Smooth muscle cell (in vitro differentiated cells): ENCODE measurements around the gene RPLP2. TPM values are rescaled to one million over a fixed set of nuclear protein-coding genes. Genes with fewer than 3 reads are reported as not detected.

Source experiments
- DNase-seq: peaks from one replicate; lab custom pipeline; 2025; ENCODE audit not compliant: unreplicated experiment; lab: John Stamatoyannopoulos, UW
- H2AFZ ChIP-seq: fragments of 200-600 bp; sonication (generic); 2 replicates; pipeline ENCODE4 v1.6.0; 2016; ENCODE audit warnings: antibody characterized with exemption, low read depth, mild to moderate bottlenecking
- H3F3A ChIP-seq: fragments of 200-600 bp; sonication (generic); 2 replicates; pipeline ENCODE4 v1.6.0; 2017; ENCODE audit warnings: antibody characterized with exemption, low read depth
- H3K27ac ChIP-seq: fragments of 200-600 bp; sonication (generic); 2 replicates; pipeline ENCODE4 v1.5.1; 2016; ENCODE audit warnings: low read depth, mild to moderate bottlenecking
- H3K27me3 ChIP-seq: fragments of 200-600 bp; sonication (generic); 2 replicates; pipeline ENCODE4 v1.6.1; 2016; ENCODE audit warnings: low read depth, mild to moderate bottlenecking
- H3K36me3 ChIP-seq: fragments of 200-600 bp; sonication (generic); 2 replicates; pipeline ENCODE4 v1.5.1; 2016; ENCODE audit warnings: low read depth
- H3K4me1 ChIP-seq: fragments of 200-600 bp; sonication (generic); 2 replicates; pipeline ENCODE4 v1.5.1; 2016; ENCODE audit warnings: low read depth
- H3K4me2 ChIP-seq: fragments of 200-600 bp; sonication (generic); 2 replicates; pipeline ENCODE4 v1.6.0; 2016; ENCODE audit warnings: mild to moderate bottlenecking
- H3K4me3 ChIP-seq: fragments of 200-600 bp; sonication (generic); 2 replicates; pipeline ENCODE4 v1.5.1; 2016; ENCODE audit warnings: mild to moderate bottlenecking
- H3K79me2 ChIP-seq: fragments of 200-600 bp; sonication (generic); 2 replicates; pipeline ENCODE4 v1.6.0; 2016; ENCODE audit warnings: low read depth, mild to moderate bottlenecking
- H3K9ac ChIP-seq: fragments of 200-600 bp; sonication (generic); 2 replicates; pipeline ENCODE4 v1.6.0; 2016; ENCODE audit warnings: low read depth
- H3K9me3 ChIP-seq: fragments of 200-600 bp; sonication (generic); replicated peaks from 2 replicates; pipeline ENCODE4 v1.5.1; 2016; ENCODE audit warnings: low read depth
- H4K20me1 ChIP-seq: fragments of 200-600 bp; sonication (generic); 2 replicates; pipeline ENCODE4 v1.6.0; 2016; ENCODE audit warnings: low read depth
- CTCF ChIP-seq: fragments of 200-600 bp; sonication (generic); IDR thresholded peaks from 2 replicates; pipeline ENCODE4 v1.5.1; 2017; ENCODE audit warnings: borderline replicate concordance, mild to moderate bottlenecking, antibody characterized with exemption; ENCODE audit not compliant: insufficient read depth, poor library complexity, severe bottlenecking
- WGBS: methylation state at CpG from one replicate; pipeline ENCODE4 v1.1.7; 2016; ENCODE audit warnings: low lambda C conversion rate; 5-methylcytosine and 5-hydroxymethylcytosine counted together
- polyA plus RNA-seq: library from polyadenylated mRNA; unstranded; fragments of >200 nt; fragmentation: Nextera tagmentation; extraction: Ambion mirVana; gene quantifications from 2 replicates; pipeline ENCODE4 v1.2.1, GENCODE V29; 2016
- total RNA-seq: library from RNA; depleted of rRNA; stranded (reverse); fragments of >200 nt; gene quantifications from 2 replicates; pipeline ENCODE4 v1.2.3, GENCODE V29; 2014

The RPLP2 gene
- total and polyA plus RNA-seq, 2 experiments from 2014 or later, result 472 to 622 TPM

GRCh38 chr11:853682-854448 lies 44.1 kb downstream of the RPLP2 start:
- Histone ChIP-seq H3F3A (no peaks in the 10 kb centered on the region), H3K9me3 (no peaks in the 10 kb centered on the region), H3K9ac (no peak overlapping the region), H3K27me3 (peaks cover 15% of the 10 kb centered on the region), H3K4me3 (no peak overlapping the region), H3K4me2 (no peak overlapping the region), H2AFZ (no peak overlapping the region), H3K27ac (no peak overlapping the region), H3K36me3 (no peaks in the 10 kb centered on the region), H4K20me1 (peaks cover 93% of the 10 kb centered on the region), H3K79me2 (no peaks in the 10 kb centered on the region), H3K4me1 (peaks cover 24% of the 10 kb centered on the region)
- 92% methylated on average over 27 of the region's 27 CpGs for WGBS
- DNase-seq, result no peak
- TF ChIP-seq CTCF, result no peak

- no peak overlapping the region for H3K27ac ChIP-seq
Observed at GRCh38 chr11:854601-855329, 45.0 kb downstream of the RPLP2 start.

GRCh38 chr11:855330-855674 lies 45.5 kb downstream of the RPLP2 start:
- Histone ChIP-seq H4K20me1 (peaks cover 92% of the 10 kb centered on the region), H3F3A (no peaks in the 10 kb centered on the region), H3K9ac (no peak overlapping the region), H3K9me3 (no peaks in the 10 kb centered on the region), H3K27ac (no peak overlapping the region), H2AFZ (no peak overlapping the region), H3K36me3 (no peaks in the 10 kb centered on the region), H3K4me2 (no peak overlapping the region), H3K79me2 (no peaks in the 10 kb centered on the region), H3K4me1 (peaks cover 28% of the 10 kb centered on the region), H3K27me3 (peaks cover 6% of the 10 kb centered on the region), H3K4me3 (no peak overlapping the region)
- WGBS, result 90% methylated on average over 4 of the region's 7 CpGs
- DNase-seq, result no peak
- no peak for TF ChIP-seq CTCF

More at GRCh38 chr11:854601-855329, 45.0 kb downstream of the RPLP2 start:
- Histone ChIP-seq H3K4me1 (peaks cover 25% of the 10 kb centered on the region), H2AFZ (no peak overlapping the region), H3K36me3 (no peaks in the 10 kb centered on the region), H3F3A (no peaks in the 10 kb centered on the region), H3K9me3 (no peaks in the 10 kb centered on the region), H3K9ac (no peak overlapping the region), H3K79me2 (no peaks in the 10 kb centered on the region), H3K4me3 (no peak overlapping the region), H3K27me3 (peaks cover 10% of the 10 kb centered on the region), H4K20me1 (peaks cover 91% of the 10 kb centered on the region), H3K4me2 (no peak overlapping the region)
- 85% methylated on average over 15 of the region's 20 CpGs for whole genome bisulfite sequencing
- DNase-seq, result no peak
- TF ChIP-seq CTCF, result no peak
